Kidney (tissue), 14 donors: ENCODE results near the gene SLC7A5. TPM values are rescaled to one million over a fixed set of nuclear protein-coding genes. Genes with fewer than 3 reads are reported as not detected.

Source experiments
- DNase-seq, 5 donors: peaks; one replicate each; pipeline ENCODE4 v3.0.0-alpha.2; 2013 to 2020
- FAIRE-seq: peaks from 2 replicates; lab custom pipeline; 2012; peaks lifted over from hg19 to GRCh38; lab: Jason Lieb, UNC
- H3K27ac ChIP-seq, 2 donors: one replicate each; pipeline ENCODE4 v1.7.0; 2013; ENCODE audit warnings: low read depth in 2 of 2, low read length in 2 of 2, inconsistent platforms in 1 of 2
- H3K27me3 ChIP-seq: one replicate; pipeline ENCODE4 v1.7.1; 2013; ENCODE audit warnings: low read length, inconsistent platforms; ENCODE audit not compliant: control insufficient read depth, insufficient read depth
- H3K36me3 ChIP-seq, 3 donors: one replicate each; pipeline versions ENCODE4 v1.7.0 to v1.7.1; 2013; ENCODE audit warnings: low read length in 3 of 3, control low read depth in 1 of 3, inconsistent platforms in 1 of 3; ENCODE audit not compliant: insufficient read depth in 3 of 3, control insufficient read depth in 2 of 3
- H3K4me1 ChIP-seq, 3 donors: one replicate each; pipeline versions ENCODE4 v1.7.0 to v1.7.1; 2013; ENCODE audit warnings: low read length in 3 of 3, inconsistent platforms in 1 of 3, low read depth in 1 of 3; ENCODE audit not compliant: control insufficient read depth in 2 of 3, insufficient read depth in 2 of 3
- H3K4me3 ChIP-seq, 3 donors: one replicate each; pipeline versions ENCODE4 v1.7.0 to v1.8.1; 2013; ENCODE audit warnings: low read length in 3 of 3, control low read depth in 1 of 3, inconsistent platforms in 1 of 3
- H3K9ac ChIP-seq, 3 donors: one replicate each; pipeline versions ENCODE4 v1.7.0 to v1.7.1; 2013; ENCODE audit warnings: low read length in 3 of 3, control low read depth in 1 of 3, inconsistent platforms in 1 of 3
- H3K9me3 ChIP-seq, 3 donors: one replicate each; pipeline versions ENCODE4 v1.7.0 to v1.7.1; 2013; ENCODE audit warnings: low read length in 3 of 3, control low read depth in 1 of 3, inconsistent platforms in 1 of 3; ENCODE audit not compliant: control insufficient read depth in 2 of 3, insufficient read depth in 1 of 3
- CTCF ChIP-seq: IDR thresholded peaks from 3 replicates; pipeline ENCODE4 v1.5.1; 2012; ENCODE audit warnings: mild to moderate bottlenecking, moderate library complexity, borderline replicate concordance; ENCODE audit not compliant: insufficient read depth; ENCODE audit errors: extremely low read depth
- intact Hi-C: fragments of 100-400 bp; cut with DNase I; formaldehyde crosslinking; loops from one replicate; pipeline ENCODE4 v1.11.1; 2022
- microRNA-seq: library from miRNA; unstranded; fragments of <30 nt; microRNA quantifications from one replicate; pipeline ENCODE4 v1.2.0, GENCODE V29; 2020
- polyA plus RNA-seq: library from polyadenylated mRNA; stranded (reverse); fragments of 350-450 nt; fragmentation: Illumina TruSeq; extraction: RNeasy Lipid Tissue Mini Kit (QIAGEN cat#74804); gene quantifications from one replicate; pipeline ENCODE4 v1.2.3, GENCODE V29; 2014; ENCODE audit warnings: low read depth, low replicate concordance; ENCODE audit not compliant: insufficient read depth
- total RNA-seq: library from RNA; stranded (reverse); fragmentation: NEBNext Ultra II Directional; extraction: Animal tissue kit (Norgen Biotek cat#: 25700); gene quantifications from one replicate; pipeline ENCODE4 v1.2.1, GENCODE V29; 2021
- donor health status: control.
- donor health status: control.
- donor health status: control.
- donor health status: control.
- donor health status: control.
- donor health status: DM: yes; HTN: yes; CAD: no.
- donor health status: Normal renal cell carcinoma (clear cell type).

Gene SLC7A5
- total and polyA plus RNA-seq, 2 donors from 2014 or later: 17.0 to 18.7 TPM

GRCh38 chr16:87784812-87785211 lies 84.5 kb downstream of the SLC7A5 start:
- Histone ChIP-seq H3K9me3 (no peaks in the 10 kb centered on the region), H3K9ac (no peak overlapping the region), H3K4me3 (no peak overlapping the region), H3K27me3 (no peaks in the 10 kb centered on the region), H3K27ac (no peak overlapping the region), H3K36me3 (no peaks in the 10 kb centered on the region), H3K4me1 (peaks cover 0 to 4% (median 3%) of the 10 kb centered on the region in 3 donors)
- DNase-seq (no peak), FAIRE-seq (no peak)
- TF ChIP-seq CTCF: no peak
- intact Hi-C loops: no loop called here

- TF ChIP-seq CTCF: no peak
- Histone ChIP-seq H3K36me3 (no peaks in the 10 kb centered on the region), H3K4me1 (peaks cover 0 to 3% (median 0%) of the 10 kb centered on the region in 3 donors), H3K9me3 (no peaks in the 10 kb centered on the region), H3K27ac (no peak overlapping the region), H3K27me3 (no peaks in the 10 kb centered on the region), H3K4me3 (no peak overlapping the region), H3K9ac (no peak overlapping the region)
- DNase-seq: no peak
- no peak for FAIRE-seq
- intact Hi-C loops: no loop called here
Measured at GRCh38 chr16:87782033-87782432, 87.3 kb downstream of the SLC7A5 start.

- Histone ChIP-seq H3K36me3 (no peaks in the 10 kb centered on the region), H3K27ac (no peak overlapping the region), H3K9ac (no peak overlapping the region), H3K4me3 (no peak overlapping the region), H3K9me3 (no peaks in the 10 kb centered on the region), H3K4me1 (peaks cover 0 to 3% (median 0%) of the 10 kb centered on the region in 3 donors), H3K27me3 (no peaks in the 10 kb centered on the region)
- intact Hi-C loops: no loop called here
- no peak for FAIRE-seq
- TF ChIP-seq CTCF: no peak
- DNase-seq: no peak
Measured at GRCh38 chr16:87780385-87780989, 88.8 kb downstream of the SLC7A5 start.

Small RNAs within 50 kb of the gene (microRNA-seq; reads per million reads assigned to microRNA genes)
- not detected for gene MIR6775

Other genes with a start within 250 kb of the SLC7A5 start
- gene KLHDC4, start 103.5 kb downstream of the SLC7A5 start, total RNA-seq: 42.2 TPM
- gene KLHDC4, start 103.5 kb downstream of the SLC7A5 start, polyA plus RNA-seq: 25.0 TPM
- not detected for gene CA5A, start 67.0 kb upstream of the SLC7A5 start, total RNA-seq
- not detected for gene CA5A, start 67.0 kb upstream of the SLC7A5 start, polyA plus RNA-seq
- gene BANP, start 81.9 kb upstream of the SLC7A5 start, total RNA-seq: 26.3 TPM
- gene BANP, start 81.9 kb upstream of the SLC7A5 start, polyA plus RNA-seq: 12.4 TPM